ENCODE results near the gene DGKZ.

DGKZ gene

DNA sequence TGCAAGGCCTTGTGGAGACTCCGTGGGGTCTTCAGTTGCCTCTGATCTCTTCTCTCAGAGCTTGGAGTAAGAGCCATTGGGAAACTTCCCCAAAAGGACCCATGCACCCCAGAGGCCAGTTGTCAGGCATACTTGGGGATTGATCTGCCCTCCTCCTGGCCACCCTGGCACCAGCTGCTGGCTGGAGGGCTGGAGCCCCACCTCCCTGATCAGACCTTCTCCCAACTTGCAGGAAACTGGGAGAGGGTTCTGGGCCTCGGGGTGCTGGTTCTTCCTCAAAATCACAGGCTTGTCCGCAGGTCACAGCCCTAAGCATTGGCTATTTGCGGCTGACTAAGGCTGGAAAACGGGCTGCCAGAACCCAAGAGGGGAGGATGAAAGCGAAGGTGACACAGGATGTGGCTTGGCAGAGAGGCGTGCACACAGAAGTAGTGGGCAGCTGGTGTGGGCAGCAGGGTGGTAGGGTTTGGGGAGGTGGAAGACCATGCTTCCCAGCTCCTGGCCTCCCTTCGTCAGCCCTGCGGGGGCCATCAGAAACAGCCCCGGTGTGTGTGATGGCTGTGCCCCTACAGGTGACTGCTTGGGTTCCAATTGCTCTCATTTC lies 1.3 kb upstream of the DGKZ start:
- DNase-seq: no peak

DNA sequence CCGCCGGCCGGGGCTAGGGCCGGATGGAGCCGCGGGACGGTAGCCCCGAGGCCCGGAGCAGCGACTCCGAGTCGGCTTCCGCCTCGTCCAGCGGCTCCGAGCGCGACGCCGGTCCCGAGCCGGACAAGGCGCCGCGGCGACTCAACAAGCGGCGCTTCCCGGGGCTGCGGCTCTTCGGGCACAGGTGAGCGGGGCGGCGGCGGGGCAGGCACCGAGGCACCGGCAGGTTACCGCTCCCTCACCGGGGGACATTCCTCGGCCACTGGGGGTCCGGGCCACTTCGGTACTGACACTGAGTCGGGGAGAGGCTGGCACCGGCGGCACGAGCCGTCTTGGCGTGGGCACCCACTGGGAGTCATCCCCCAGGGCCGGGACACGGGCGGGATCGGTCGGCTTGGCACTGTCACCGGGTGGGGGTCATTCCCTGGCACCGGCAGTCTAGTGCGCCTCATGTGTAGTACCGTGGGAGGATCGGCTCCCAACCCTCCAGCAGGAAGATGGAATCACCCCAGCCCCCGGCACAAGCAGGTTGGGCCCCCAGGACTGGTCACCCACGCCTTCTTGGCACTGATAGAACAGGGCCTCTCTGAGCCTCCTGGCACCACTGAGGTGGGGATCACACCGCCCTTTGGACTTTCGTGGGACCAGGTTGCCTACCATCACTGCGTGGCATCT lies 511 bp downstream of the DGKZ start:
- no peak for DNase-seq

DNA sequence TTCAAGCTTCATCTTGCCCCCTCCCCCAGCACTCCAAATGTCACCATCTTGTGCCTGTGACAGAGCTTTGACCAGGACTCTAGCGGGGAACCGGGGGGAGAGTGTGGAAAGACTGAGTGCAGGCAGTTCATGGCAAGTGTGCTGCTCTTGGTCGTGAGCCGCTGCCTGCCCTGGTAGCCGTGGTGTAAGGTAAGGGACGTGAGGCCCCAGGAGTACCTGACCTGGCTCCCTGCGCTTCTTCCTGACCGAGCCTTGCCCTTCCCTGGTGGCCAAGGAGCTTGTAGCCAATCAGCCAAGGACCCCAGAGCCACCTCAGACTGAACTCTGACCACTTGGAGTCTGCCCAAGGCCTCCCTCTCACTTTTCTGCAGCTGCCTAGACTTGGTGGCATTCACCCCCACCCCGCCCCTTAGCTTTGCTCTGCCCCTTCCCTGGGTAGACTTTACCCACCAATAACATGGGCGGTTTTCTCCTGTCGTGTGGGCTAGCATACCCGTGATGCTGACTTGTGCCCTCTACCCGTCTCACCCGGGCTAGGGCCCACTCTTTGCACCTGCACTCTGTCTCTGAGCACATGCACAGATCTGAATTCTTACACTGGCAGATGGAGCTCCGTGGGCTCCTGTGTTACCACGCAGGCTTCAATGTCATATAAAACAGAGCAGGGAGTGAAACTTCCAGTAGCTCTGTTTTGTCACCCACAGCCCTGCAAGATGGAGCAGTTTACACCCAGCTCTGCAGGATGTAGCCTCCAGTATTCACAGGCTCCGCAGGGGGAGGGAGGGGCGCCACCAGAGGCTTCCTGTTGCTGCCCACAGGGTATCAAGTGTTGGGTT lies 1.5 kb downstream of the DGKZ start:
- DNase-seq: no peak

DNA sequence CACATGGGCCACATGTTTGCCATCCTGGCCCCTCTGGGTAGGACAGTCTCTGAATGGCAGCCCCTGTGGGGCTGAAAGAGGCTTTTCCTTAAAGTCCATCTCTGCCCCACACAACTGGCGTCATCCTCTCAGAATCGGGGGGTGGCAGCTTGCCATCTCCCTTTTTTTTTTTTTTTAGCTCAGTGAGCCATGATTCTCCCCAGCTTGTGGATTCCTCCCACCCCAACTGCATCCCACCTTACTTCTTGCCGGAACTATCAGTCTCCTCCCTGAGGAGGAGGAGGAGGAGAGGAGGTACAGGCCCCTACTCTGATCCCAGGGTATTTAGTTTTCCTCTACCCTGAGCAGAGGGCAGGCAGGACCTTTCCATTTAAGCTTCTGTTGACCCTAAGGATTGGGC lies 3.4 kb downstream of the DGKZ start:
- no peak for DNase-seq

DNA sequence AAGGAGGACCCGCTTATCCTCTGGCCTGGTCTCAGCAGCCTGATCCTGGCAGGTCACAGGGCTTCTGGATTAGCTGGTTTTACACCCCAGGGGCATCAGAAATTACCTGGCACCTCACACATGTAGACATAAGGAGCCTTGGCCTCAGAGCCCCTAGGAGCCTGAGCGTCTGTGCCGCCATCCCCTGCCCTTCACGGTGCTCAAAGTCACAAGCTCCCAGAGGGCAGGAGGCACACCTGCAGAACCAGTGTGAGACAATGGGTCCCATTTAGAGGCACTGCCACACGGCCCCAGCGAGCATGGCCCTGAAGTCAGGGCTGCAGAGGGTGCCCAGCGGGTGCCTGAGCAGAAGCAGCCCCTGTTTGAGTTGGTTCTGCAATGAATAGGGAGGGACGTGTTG lies 3.9 kb downstream of the DGKZ start:
- no peak for DNase-seq

DNA sequence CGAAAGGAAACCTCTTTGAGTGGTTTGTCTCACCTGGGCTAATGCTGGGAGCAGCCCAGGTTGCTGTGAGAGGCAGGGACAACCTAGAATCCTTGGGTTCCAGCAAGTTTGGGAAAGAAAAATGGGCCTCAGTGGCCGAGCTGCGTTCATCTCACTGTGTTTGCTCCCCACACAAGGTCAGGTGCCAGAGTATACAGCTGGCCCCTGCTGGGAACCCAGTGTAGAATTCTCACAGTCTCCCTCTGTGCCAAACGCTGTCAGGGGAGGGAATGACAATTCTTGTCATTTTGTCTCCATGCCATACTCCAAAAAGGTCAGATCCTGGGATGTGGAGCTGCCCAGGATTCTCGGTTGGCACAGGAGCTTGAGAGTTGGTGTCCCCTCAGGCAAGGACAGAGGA lies 4.3 kb downstream of the DGKZ start:
- DNase-seq: no peak

DNA sequence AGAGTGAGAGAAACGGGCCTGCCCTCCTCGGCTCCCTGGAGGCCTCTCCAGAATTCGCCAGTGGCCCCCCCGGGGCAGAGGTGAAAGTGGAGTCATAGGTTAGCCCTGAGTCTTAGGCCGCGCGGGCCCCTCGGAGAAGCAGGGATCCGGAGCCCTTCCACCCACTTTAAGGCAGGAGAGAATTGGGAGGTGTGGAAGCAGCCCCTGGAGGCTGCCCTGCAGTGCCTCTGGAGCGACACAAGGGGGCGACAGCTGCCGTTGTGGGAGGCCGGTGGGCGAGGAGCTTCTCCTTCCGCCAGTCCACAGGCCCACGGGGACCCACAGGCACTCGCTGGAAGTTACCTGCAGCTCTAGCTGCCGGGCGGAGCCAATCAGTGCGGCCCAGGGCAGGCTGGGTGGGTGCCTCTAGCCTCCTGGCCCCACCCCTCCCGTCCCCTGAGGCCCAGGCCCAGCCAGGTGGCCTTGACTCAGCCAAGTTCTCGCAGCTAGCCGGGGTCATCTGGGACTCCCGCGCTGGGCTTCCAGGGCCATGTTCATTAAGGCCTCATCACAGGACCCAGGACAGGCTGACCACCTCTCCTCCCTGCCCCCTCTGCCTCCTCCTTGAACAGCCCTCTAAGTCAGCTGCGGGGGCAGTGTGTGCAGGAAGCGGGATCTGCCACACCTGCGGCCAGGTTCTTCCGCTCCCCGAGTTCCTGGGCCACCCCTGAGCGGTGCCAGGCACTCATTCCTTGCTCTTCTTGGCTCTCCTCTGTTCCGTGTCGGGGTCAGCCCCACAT lies 5.0 kb downstream of the DGKZ start:
- peak; percentile 75 for DNase-seq

DNA sequence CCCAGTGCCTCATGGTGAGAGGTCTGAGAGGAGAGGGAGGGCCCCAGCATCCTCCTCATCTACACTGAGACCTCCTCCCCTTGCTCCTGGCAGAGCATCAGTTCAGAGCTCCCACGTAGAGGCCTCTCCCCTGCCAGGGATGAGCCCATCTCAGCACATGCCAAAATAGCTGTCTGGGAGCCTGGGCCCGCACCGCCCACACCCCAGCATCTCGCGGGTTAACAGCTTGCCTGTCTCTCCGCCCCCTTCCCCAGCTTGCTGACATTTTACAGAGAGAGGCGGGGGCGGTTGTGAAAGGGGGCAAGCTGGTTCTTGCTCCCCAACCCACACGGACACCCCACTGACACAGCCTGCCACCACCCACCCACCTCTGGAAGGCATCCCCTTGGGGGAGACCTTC lies 6.4 kb downstream of the DGKZ start:
- DNase-seq: no peak

DNA sequence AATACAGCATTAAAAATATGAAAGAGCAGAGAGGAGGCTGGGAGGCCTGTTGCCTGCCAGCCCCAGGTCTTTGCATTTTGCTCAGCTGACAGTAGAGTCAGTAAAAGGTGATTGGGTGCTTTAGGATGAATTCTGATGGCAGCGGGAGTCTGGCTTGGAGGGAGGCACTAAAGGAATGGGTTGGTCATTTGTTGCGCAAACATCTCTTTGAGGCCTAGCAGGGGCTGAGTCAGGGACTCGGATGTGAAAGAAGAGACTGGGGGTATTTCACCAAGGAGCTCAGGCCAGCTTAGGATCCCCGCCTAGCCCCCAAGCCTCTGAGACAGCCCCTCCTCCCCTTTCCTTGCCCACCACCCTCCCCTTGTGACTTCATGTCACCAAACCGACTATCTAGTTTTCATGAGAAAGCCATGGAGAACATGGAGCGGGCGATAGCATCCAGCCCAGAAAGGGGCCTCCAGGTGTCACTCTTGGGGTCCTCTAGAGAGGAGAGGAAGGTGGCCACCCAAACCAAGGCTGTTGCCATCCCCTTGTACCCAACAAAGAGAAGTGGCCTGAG lies 9.7 kb downstream of the DGKZ start:
- DNase-seq: peak; percentile 83

DNA sequence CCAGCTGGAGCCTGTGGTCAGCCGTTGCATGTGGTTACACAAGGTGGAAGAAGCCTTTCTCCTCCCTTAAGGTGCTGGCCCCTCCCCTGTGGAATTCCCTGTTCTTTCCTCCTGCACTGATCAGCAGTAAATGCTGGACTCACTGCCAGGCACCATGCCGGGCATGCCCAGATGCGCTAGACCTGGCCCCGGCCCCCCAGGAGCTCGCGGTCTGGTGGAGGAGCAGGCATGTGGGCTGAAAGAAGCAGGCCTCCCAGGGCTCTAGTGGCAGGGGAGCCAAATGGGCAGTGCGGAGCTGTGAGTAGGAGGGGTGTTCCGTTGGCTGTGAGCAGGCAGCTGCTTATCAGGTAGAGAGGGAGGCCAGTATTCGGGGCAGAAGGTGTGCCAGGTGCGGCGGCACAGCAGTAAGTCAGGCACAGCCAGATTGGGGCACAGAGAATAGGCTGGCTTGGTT lies 10.2 kb downstream of the DGKZ start:
- peak; percentile 42 for DNase-seq

DNA sequence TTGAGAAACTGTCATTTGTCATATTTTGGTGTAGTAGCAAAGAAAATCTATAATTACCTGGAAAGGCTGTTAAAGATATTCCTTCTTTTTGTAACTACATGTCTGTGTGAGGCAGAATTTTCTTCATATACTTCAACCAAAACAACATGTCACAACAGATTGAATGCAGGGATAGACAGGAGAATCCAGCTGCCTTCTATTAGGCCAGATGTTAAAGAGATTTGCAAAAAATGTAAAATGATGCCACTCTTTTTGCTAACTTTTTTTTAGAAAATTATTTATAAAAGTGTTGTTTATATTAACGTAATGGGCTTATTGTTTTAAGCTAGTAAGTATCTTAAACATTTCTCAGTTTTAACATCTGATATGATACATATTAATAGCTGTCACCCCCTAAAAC lies 12.7 kb downstream of the DGKZ start:
- no peak for DNase-seq

DNA sequence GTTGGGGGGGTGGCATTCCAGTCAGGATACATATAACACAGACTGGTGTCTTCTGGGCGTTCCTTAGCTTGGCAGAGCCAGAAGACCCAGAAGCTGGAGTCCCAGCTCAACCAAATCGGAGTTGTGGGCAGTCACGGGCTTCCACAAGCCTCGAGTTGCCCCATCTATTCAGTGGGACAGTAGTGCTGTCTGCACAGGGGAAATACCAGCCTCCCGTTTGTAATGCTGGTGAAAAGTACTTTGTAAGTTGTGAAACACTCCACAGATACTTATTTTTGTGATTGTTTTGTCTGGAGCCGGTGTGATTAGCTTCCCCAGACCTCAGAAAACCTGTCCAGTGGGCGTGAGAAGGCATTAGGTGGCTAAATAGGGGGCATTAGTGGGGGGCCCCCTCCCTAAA lies 13.6 kb downstream of the DGKZ start:
- DNase-seq: peak; percentile 77

DNA sequence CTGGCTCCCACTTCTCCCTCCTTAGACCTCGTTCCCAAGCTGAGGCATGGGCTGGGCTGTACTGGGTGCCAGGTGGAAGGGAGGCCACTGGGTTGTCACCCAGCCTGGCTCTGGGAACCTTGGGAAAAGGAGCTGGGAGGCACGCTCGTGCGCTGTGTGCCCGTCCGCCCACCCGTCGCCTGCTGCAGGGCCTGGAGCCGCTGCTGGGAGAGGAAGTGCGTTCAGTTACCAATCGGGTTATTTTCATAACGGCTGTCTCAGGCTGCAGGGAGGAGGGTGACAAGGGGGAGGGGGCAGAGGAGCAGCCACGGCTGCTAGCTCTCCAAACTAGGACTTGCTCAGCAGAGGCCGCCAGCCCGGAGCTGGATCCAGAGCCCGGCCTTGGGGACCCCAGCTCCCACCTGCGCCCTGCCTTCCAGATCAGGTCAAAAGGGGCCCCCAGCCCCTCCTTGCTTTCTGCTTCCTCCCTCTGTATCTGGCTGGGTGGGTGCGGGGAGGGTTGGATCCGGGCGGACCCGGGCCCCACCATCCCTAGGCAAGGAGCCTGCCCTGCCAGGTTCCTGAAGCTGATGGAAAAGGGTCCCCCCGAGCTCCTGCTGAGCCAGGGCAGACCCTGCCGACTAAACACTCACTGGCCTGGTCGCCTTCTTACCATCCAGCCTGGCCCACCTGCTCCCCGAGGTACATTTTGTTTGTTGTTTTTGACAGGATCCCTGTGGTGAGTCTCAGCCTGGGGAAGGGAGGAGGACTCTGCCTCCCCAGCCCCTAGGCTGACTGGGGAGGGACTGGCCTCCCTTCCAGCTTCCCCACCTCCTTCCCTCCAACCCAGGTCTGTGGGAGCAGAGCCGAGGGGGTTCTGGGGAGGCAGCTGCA lies 14.3 kb downstream of the DGKZ start:
- DNase-seq: peak; percentile 90

DNA sequence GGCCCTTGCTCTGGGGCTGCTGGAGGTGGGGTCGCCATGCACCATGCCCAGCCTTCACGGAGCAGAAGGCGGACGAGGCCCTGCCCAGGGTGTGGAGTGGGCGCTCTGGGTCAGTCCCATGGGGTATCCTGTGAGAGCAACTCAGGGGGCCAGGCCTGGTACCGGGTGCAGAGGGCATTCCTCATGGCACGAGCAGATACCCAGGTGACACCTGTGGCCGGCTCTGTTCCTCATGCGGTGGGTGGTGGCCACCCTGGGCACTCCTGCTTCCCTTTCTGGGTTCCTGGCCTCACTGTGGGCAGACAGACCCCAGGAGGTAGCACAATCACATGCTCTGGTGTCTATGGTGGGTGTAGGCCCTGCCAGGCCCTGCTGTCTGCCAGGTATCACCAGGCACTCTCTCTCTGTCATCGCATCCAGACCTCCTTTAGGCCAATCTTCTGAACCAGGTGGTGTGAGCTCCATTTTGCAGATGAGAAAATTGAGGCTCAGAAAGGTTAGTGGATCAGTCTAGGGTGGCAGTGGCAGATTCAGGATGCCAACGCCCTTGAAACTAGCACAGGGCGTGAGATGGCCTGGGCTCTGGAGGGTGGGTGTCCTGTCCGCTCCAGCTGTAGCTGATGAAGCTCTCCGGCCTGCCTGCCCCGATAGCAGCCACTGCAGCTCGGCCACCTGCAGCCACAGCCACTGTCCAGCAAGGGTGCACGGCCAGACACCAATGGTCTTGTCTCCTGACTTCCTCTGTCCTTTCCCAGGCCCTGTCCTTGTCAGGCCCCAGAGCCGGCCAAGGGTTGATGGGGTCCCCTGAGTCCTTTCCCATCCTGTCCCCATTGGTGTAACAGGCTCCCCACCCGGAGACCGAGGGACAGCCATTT lies 15.1 kb downstream of the DGKZ start:
- no peak for DNase-seq

DNA sequence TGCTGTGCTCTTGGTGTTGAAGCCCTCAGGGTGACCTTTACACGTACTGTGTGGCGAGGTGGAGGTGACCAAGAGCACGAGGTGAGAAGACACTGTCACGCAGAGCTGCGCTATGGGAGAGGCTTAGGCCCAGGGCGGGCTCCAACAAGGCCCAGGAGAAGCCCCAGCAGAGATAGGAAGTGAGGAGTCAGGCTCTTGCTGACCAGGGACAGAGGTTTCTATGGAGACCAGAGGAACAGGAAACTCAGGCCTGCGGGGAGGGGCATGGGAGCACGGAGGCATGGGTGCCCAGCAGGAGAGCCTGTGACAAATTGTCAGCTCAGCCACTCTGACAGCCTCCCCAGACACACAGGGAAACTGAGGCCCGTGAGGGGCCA lies 15.8 kb downstream of the DGKZ start:
- DNase-seq: peak; percentile 93

DNA sequence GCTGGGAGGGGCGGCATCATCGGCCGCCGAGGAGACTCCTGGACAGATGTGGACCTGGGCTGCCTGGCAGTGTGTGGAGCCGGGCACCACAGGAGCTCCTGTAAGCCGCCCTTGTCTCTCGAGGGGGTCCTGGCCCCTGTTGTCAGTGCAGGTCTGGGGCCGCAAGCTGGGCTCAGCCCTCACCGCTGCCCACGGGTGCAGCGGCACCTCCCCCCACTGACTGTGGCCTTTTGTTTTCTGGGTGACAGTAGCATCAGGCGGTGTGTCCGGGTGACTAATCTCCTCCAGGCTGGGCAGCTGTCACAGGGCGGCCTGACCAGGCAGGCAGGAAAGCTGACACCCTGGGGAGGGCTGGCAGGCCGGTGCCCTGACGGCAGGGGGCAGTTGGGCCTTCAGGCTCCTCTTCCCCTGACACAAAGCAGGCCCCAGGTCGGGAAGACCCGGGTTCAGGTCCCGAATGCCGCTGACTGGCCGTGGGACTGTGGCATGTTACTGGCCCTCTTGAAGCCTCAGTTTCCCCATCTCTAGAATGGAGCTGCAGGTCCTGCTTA lies 16.3 kb downstream of the DGKZ start:
- peak; percentile 86 for DNase-seq

DNA sequence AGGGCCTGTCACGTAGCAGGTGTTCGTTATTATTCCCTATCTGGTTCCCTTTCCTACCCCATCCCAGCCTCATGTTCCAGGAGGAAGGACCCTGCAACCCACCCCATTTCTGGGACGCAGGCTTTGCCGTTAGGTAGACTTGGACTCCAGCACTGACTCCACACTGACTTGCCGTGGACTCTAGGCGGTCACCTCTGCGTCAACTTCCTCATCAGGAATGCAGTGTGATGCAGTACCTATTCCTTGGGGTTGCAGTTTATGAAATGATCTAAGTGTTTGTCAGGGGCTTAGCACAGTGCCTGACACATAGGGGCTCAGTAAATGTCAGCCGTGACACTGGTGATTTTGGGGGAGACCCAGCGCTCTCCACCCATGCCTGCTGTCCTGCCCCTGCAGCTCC lies 16.8 kb downstream of the DGKZ start:
- DNase-seq: no peak

DNA sequence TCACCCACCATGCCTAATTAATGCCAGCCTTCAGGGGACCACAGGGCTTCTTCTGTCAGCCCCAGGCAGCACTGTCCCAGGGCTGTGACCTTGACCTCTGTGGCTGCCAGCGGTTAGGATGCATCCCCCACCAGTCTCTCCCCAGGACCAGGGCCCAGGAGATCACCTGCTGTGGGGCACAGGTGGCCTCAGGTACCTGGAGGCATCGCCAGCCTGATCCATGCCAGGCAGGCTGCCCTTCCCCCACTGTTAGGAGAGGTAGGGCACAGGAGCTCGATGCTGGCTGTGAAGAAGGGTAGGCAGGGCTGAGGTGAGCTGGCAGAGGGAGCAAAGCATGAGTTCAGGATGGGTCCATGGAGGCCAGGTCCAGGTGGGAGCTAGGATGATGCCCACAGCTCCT lies 17.5 kb downstream of the DGKZ start:
- DNase-seq: no peak

DNA sequence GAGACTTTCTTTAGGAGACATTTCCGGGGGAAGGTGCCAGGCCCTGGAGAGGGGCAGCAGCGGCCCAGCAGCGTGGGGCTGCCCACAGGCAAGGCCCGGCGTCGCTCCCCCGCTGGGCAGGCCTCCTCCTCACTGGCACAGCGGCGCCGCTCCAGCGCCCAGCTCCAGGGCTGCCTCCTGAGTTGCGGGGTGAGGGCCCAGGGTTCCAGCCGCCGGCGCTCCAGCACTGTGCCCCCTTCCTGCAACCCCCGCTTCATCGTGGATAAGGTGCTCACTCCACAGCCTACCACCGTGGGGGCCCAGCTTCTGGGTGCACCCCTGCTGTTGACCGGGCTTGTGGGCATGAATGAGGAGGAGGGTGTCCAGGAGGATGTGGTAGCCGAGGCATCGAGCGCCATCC lies 19.0 kb downstream of the DGKZ start:
- DNase-seq: no peak

DNA sequence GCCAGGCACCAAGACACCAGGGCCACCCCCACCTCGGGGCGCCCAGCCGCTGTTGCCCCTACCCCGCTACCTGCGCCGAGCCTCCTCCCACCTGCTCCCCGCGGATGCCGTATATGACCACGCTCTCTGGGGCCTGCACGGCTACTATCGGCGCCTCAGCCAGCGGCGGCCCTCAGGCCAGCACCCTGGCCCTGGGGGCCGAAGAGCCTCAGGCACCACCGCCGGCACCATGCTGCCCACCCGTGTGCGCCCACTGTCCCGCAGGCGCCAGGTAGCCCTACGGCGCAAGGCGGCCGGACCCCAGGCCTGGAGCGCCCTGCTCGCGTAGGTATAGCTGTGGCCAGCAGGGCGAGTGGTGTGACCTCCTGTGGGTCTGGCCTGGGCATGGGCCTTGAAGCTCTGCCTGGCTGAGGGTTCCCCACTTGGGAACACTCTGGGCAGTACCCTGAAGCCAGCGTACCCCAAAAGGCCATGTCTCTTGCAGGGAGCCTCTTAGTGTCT lies 19.4 kb downstream of the DGKZ start:
- no peak for DNase-seq
